Measurements from ENCODE around the gene PIK3C2B.

DNA sequence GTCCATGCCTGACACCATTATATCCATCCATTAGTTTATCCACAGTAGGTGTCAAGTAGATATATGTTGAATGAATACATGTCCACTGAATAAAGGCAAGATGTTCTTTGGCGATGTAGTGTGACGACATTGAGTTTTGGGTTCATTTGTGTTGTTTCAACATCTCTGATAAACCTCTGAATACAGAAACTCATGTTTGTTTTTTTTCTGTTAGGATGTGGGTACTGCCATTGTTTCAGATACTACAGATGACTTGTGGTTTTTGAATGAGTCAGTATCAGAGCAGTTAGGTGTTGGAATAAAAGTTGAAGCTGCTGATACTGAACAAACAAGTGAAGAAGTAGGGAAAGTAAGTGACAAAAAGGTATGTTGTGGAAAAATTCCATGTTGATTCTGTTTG, 49.7 kb upstream of the PIK3C2B start:
- TF ChIP-seq, protein P1, sequence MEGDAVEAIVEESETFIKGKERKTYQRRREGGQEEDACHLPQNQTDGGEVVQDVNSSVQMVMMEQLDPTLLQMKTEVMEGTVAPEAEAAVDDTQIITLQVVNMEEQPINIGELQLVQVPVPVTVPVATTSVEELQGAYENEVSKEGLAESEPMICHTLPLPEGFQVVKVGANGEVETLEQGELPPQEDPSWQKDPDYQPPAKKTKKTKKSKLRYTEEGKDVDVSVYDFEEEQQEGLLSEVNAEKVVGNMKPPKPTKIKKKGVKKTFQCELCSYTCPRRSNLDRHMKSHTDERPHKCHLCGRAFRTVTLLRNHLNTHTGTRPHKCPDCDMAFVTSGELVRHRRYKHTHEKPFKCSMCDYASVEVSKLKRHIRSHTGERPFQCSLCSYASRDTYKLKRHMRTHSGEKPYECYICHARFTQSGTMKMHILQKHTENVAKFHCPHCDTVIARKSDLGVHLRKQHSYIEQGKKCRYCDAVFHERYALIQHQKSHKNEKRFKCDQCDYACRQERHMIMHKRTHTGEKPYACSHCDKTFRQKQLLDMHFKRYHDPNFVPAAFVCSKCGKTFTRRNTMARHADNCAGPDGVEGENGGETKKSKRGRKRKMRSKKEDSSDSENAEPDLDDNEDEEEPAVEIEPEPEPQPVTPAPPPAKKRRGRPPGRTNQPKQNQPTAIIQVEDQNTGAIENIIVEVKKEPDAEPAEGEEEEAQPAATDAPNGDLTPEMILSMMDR (conservative IDR thresholded peaks at IDR 0.05): no peak
- no peak for TF ChIP-seq EZH2 (IDR thresholded peaks at IDR 0.05; ENCODE audit: low read depth)

All from PC-9 (cell line).